ENCODE measurements around the gene SCMH1. TPM values are rescaled to one million over a fixed set of nuclear protein-coding genes. Genes with fewer than 3 reads are reported as not detected.
"Not testable (repeated sequence)": the region's sequence is repeated elsewhere in the genome, so short reads cannot be mapped to it uniquely, and the experiment has no call there.

Gene SCMH1
- total and polyA plus RNA-seq, 2 donors = 14.8 to 17.8 TPM

GRCh38 chr1:41260768-41261167 lies 18.7 kb upstream of the SCMH1 start:
- WGBS = 98% methylated on average over 2 of the region's 2 CpGs
- Histone ChIP-seq H3K4me1 (ENCODE audit: control insufficient read depth in 2 of 2, insufficient read depth in 2 of 2, low read length in 2 of 2) (no peaks in the 10 kb centered on the region), H3K27me3 (ENCODE audit: control insufficient read depth in 2 of 2, insufficient read depth in 1 of 2, low read length in 1 of 2) (no peaks in the 10 kb centered on the region), H3K27ac (ENCODE audit: low read depth in 1 of 2, low read length in 1 of 2) (no peak overlapping the region), H3K4me3 (ENCODE audit: low read length in 2 of 2) (no peak overlapping the region), H3K36me3 (ENCODE audit: control insufficient read depth in 2 of 2, insufficient read depth in 2 of 2, low read length in 1 of 2) (no peaks in the 10 kb centered on the region), H3K9me3 (ENCODE audit: control insufficient read depth in 2 of 2, insufficient read depth in 1 of 2, low read length in 1 of 2) (no peaks in the 10 kb centered on the region)
- no peak for DNase-seq (ENCODE audit: low read depth in 6 of 9, low spot score in 9 of 9)

DNA sequence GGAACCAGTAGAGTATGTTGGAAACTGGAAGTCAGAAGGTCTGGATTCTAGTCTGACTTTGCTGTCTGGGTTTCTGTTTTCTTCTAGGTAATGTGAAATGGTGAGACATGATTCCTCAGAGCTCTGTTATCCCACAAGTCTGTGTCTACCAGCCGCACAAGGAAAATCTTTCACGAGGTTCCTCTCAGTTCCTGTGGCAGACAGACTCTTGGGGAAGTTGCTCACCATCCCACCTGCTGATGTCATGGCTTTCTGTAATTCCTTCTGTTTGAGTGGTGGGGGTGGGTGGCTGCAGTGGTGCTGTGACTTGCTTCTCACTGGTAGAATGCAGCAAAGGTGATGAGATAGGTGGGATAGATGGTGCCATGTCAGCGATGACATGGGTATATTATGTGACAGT lies 17.1 kb upstream of the SCMH1 start:
- H3K27ac ChIP-seq (ENCODE audit: low read depth in 1 of 2, low read length in 1 of 2) = no peak overlapping the region
- H3K4me3 ChIP-seq (ENCODE audit: low read length in 2 of 2) = no peak overlapping the region
- no peaks in the 10 kb centered on the region for H3K36me3 ChIP-seq (ENCODE audit: control insufficient read depth in 2 of 2, insufficient read depth in 2 of 2, low read length in 1 of 2)
- H3K4me1 ChIP-seq (ENCODE audit: control insufficient read depth in 2 of 2, insufficient read depth in 2 of 2, low read length in 2 of 2) = no peaks in the 10 kb centered on the region
- no peaks in the 10 kb centered on the region for H3K9me3 ChIP-seq (ENCODE audit: control insufficient read depth in 2 of 2, insufficient read depth in 1 of 2, low read length in 1 of 2)
- DNase-seq (ENCODE audit: low read depth in 6 of 9, low spot score in 9 of 9) = no peak
- WGBS = 97% methylated on average over 3 of the region's 3 CpGs
- H3K27me3 ChIP-seq (ENCODE audit: control insufficient read depth in 2 of 2, insufficient read depth in 1 of 2, low read length in 1 of 2) = no peaks in the 10 kb centered on the region

DNA sequence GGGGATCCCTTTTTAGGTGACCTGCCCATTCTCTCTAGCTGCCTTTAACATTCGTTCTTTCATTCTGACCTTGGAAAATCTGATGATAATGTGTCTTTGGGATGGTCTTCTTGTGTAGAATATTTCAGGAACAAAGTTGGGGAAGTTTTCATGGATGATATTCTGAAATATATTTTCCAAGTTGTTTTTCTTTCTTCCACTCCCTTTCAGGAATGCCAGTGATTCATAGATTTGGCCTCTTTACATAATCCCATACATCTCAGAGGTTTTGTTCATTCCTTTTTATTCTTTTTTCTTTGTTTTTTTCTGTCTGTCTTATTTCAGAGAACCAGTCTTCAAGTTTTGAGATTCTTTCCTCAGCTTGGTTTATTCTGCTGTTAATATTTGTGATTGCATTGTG lies 13.9 kb upstream of the SCMH1 start:
- H3K4me1 ChIP-seq (ENCODE audit: control insufficient read depth in 2 of 2, insufficient read depth in 2 of 2, low read length in 2 of 2) = no peaks in the 10 kb centered on the region

DNA sequence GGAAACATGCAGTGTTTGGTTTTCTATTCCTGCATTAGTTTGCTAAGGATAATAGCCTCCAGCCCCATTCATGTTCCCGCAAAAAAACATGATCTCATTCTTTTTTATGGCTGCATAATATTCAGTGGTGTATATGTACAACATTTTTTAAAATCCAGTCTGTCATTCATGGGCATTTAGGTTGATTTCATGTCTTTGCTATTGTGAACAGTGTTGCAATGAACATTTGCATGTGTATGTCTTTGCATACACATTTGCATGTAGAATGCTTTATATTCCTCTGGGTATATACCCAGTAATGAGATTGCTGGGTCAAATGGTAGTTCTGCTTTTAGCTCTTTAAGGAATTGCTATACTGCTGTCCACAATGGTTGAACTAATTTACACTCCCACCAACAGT lies 9.0 kb upstream of the SCMH1 start:
- H3K9me3 ChIP-seq (ENCODE audit: control insufficient read depth in 2 of 2, insufficient read depth in 1 of 2, low read length in 1 of 2); H3K4me3 ChIP-seq (ENCODE audit: low read length in 2 of 2); H3K36me3 ChIP-seq (ENCODE audit: control insufficient read depth in 2 of 2, insufficient read depth in 2 of 2, low read length in 1 of 2); H3K4me1 ChIP-seq (ENCODE audit: control insufficient read depth in 2 of 2, insufficient read depth in 2 of 2, low read length in 2 of 2); H3K27ac ChIP-seq (ENCODE audit: low read depth in 1 of 2, low read length in 1 of 2); H3K27me3 ChIP-seq (ENCODE audit: control insufficient read depth in 2 of 2, insufficient read depth in 1 of 2, low read length in 1 of 2); DNase-seq (ENCODE audit: low read depth in 6 of 9, low spot score in 9 of 9): not testable (repeated sequence)
- WGBS = 99% methylated on average over 1 of the region's 1 CpG

More for the DNA sequence above, 13.9 kb upstream of the SCMH1 start:
- no peak overlapping the region for H3K4me3 ChIP-seq (ENCODE audit: low read length in 2 of 2)
- H3K27me3 ChIP-seq (ENCODE audit: control insufficient read depth in 2 of 2, insufficient read depth in 1 of 2, low read length in 1 of 2) = no peaks in the 10 kb centered on the region
- H3K27ac ChIP-seq (ENCODE audit: low read depth in 1 of 2, low read length in 1 of 2) = no peak overlapping the region
- no peak for DNase-seq (ENCODE audit: low read depth in 6 of 9, low spot score in 9 of 9)
- WGBS = 98% methylated on average over 1 of the region's 1 CpG
- no peaks in the 10 kb centered on the region for H3K9me3 ChIP-seq (ENCODE audit: control insufficient read depth in 2 of 2, insufficient read depth in 1 of 2, low read length in 1 of 2)
- no peaks in the 10 kb centered on the region for H3K36me3 ChIP-seq (ENCODE audit: control insufficient read depth in 2 of 2, insufficient read depth in 2 of 2, low read length in 1 of 2)

DNA sequence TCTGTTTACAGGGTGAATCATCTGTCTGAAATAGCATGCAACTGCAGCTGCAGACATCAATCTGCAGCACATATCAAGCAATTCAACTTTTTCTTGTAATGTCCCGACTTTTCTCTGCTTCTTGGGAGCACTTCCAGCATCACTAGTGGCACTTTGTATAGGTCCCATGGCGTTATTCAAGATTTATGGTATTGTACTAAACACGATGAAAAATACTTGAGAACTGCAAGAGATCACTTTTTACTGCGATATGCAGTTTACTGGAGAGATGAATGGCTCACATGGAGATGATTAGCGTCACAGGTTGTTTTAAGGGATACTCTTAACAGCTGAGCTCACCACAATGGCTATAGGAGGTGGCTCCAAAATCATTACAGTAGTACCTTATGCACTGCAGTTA lies 7.2 kb upstream of the SCMH1 start:
- whole genome bisulfite sequencing = 98% methylated on average over 5 of the region's 5 CpGs

DNA sequence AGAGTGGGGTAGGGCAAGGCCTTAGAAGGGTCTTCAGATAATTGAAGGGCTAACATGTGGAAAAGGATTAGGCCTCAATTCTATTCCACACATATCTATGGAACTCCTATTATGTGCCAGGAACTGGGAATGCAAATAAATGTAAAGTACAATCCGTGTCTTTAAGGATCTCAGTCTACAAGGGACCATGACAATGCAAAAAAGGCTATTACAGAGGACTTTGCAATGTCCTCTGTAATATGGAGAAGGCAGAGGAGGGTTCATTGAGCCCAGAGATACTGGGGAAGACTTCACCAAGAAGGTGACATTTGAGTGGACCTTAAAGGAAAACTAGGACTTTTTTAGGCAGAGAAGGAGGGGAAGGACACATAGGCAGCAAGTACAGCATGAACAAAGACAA lies 4.5 kb upstream of the SCMH1 start:
- Histone ChIP-seq H3K4me3 (ENCODE audit: low read length in 2 of 2) (no peak overlapping the region), H3K4me1 (ENCODE audit: control insufficient read depth in 2 of 2, insufficient read depth in 2 of 2, low read length in 2 of 2) (peaks cover 9 to 15% of the 10 kb centered on the region in 2 donors), H3K9me3 (ENCODE audit: control insufficient read depth in 2 of 2, insufficient read depth in 1 of 2, low read length in 1 of 2) (no peaks in the 10 kb centered on the region), H3K36me3 (ENCODE audit: control insufficient read depth in 2 of 2, insufficient read depth in 2 of 2, low read length in 1 of 2) (no peaks in the 10 kb centered on the region), H3K27me3 (ENCODE audit: control insufficient read depth in 2 of 2, insufficient read depth in 1 of 2, low read length in 1 of 2) (no peaks in the 10 kb centered on the region), H3K27ac (ENCODE audit: low read depth in 1 of 2, low read length in 1 of 2) (no peak overlapping the region)
- no peak for DNase-seq (ENCODE audit: low read depth in 6 of 9, low spot score in 9 of 9)
- WGBS = 83% methylated on average over 1 of the region's 1 CpG

More for the DNA sequence above, 7.2 kb upstream of the SCMH1 start:
- Histone ChIP-seq H3K36me3 (ENCODE audit: control insufficient read depth in 2 of 2, insufficient read depth in 2 of 2, low read length in 1 of 2) (no peaks in the 10 kb centered on the region), H3K27me3 (ENCODE audit: control insufficient read depth in 2 of 2, insufficient read depth in 1 of 2, low read length in 1 of 2) (no peaks in the 10 kb centered on the region), H3K4me1 (ENCODE audit: control insufficient read depth in 2 of 2, insufficient read depth in 2 of 2, low read length in 2 of 2) (peaks cover 0 to 2% of the 10 kb centered on the region in 2 donors), H3K27ac (ENCODE audit: low read depth in 1 of 2, low read length in 1 of 2) (no peak overlapping the region), H3K4me3 (ENCODE audit: low read length in 2 of 2) (no peak overlapping the region), H3K9me3 (ENCODE audit: control insufficient read depth in 2 of 2, insufficient read depth in 1 of 2, low read length in 1 of 2) (no peaks in the 10 kb centered on the region)
- DNase-seq (ENCODE audit: low read depth in 6 of 9, low spot score in 9 of 9) = no peak

DNA sequence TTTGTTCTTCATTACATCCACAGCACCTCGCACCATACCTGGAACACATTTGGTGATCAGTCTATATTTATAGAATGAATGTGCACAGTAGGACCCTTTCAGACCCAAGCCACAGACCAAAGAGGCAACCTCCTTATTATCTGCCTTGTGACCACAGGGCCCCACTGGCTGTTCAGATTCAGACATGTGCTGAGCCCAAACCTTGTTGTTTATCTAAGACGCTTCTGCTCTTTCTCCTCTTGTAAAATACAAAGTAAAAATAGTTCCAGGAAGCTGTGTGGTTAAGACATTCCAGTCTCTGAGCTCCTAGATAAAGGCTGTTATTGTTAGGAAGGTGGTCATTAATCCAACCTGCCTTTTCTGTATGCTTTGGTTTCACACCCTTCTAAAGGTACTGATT lies 3.6 kb upstream of the SCMH1 start:
- H3K27ac ChIP-seq (ENCODE audit: low read depth in 1 of 2, low read length in 1 of 2) = no peak overlapping the region
- DNase-seq (ENCODE audit: low read depth in 6 of 9, low spot score in 9 of 9) = no peak
- WGBS = 54% methylated on average over 2 of the region's 2 CpGs
- no peak overlapping the region for H3K4me3 ChIP-seq (ENCODE audit: low read length in 2 of 2)
- H3K9me3 ChIP-seq (ENCODE audit: control insufficient read depth in 2 of 2, insufficient read depth in 1 of 2, low read length in 1 of 2) = no peaks in the 10 kb centered on the region
- H3K27me3 ChIP-seq (ENCODE audit: control insufficient read depth in 2 of 2, insufficient read depth in 1 of 2, low read length in 1 of 2) = no peaks in the 10 kb centered on the region
- H3K36me3 ChIP-seq (ENCODE audit: control insufficient read depth in 2 of 2, insufficient read depth in 2 of 2, low read length in 1 of 2) = no peaks in the 10 kb centered on the region
- H3K4me1 ChIP-seq (ENCODE audit: control insufficient read depth in 2 of 2, insufficient read depth in 2 of 2, low read length in 2 of 2) = peaks cover 9 to 23% of the 10 kb centered on the region in 2 donors

GRCh38 chr1:41243079-41243385 lies 926 bp upstream of the SCMH1 start:
- Histone ChIP-seq H3K4me3 (ENCODE audit: low read length in 2 of 2) (peak overlapping the region; percentile 66 to 85), H3K27ac (ENCODE audit: low read depth in 1 of 2, low read length in 1 of 2) (no peak overlapping the region), H3K9me3 (ENCODE audit: control insufficient read depth in 2 of 2, insufficient read depth in 1 of 2, low read length in 1 of 2) (no peaks in the 10 kb centered on the region), H3K4me1 (ENCODE audit: control insufficient read depth in 2 of 2, insufficient read depth in 2 of 2, low read length in 2 of 2) (peaks cover 9 to 29% of the 10 kb centered on the region in 2 donors), H3K27me3 (ENCODE audit: control insufficient read depth in 2 of 2, insufficient read depth in 1 of 2, low read length in 1 of 2) (no peaks in the 10 kb centered on the region), H3K36me3 (ENCODE audit: control insufficient read depth in 2 of 2, insufficient read depth in 2 of 2, low read length in 1 of 2) (no peaks in the 10 kb centered on the region)
- WGBS = 89% methylated on average over 3 of the region's 3 CpGs
- DNase-seq (ENCODE audit: low read depth in 6 of 9, low spot score in 9 of 9) = no peak

- DNase-seq (ENCODE audit: low read depth in 6 of 9, low spot score in 9 of 9) = peak in 3 of 9 donors; percentile 12 to 19 (median 18)
- H3K4me3 ChIP-seq (ENCODE audit: low read length in 2 of 2) = peak overlapping the region; percentile 66 to 85
- H3K9me3 ChIP-seq (ENCODE audit: control insufficient read depth in 2 of 2, insufficient read depth in 1 of 2, low read length in 1 of 2) = no peaks in the 10 kb centered on the region
- H3K4me1 ChIP-seq (ENCODE audit: control insufficient read depth in 2 of 2, insufficient read depth in 2 of 2, low read length in 2 of 2) = peaks cover 9 to 29% of the 10 kb centered on the region in 2 donors
- H3K27me3 ChIP-seq (ENCODE audit: control insufficient read depth in 2 of 2, insufficient read depth in 1 of 2, low read length in 1 of 2) = no peaks in the 10 kb centered on the region
- H3K27ac ChIP-seq (ENCODE audit: low read depth in 1 of 2, low read length in 1 of 2) = peak overlapping the region; percentile 87 to 89
- 18% methylated on average over 51 of the region's 51 CpGs for WGBS
- H3K36me3 ChIP-seq (ENCODE audit: control insufficient read depth in 2 of 2, insufficient read depth in 2 of 2, low read length in 1 of 2) = no peaks in the 10 kb centered on the region
Measured at GRCh38 chr1:41242342-41243078, 404 bp upstream of the SCMH1 start.

All from thymus (tissue), 11 donors.